DMS79 (cell line): ENCODE measurements around the gene EYS.
"Not testable (repeated sequence)": the region's sequence is repeated elsewhere in the genome, so short reads cannot be mapped to it uniquely, and the experiment has no call there.

Experiments
- DNase-seq: peaks from one replicate; lab custom pipeline; 2025; lab: John Stamatoyannopoulos, UW

The EYS gene

DNA sequence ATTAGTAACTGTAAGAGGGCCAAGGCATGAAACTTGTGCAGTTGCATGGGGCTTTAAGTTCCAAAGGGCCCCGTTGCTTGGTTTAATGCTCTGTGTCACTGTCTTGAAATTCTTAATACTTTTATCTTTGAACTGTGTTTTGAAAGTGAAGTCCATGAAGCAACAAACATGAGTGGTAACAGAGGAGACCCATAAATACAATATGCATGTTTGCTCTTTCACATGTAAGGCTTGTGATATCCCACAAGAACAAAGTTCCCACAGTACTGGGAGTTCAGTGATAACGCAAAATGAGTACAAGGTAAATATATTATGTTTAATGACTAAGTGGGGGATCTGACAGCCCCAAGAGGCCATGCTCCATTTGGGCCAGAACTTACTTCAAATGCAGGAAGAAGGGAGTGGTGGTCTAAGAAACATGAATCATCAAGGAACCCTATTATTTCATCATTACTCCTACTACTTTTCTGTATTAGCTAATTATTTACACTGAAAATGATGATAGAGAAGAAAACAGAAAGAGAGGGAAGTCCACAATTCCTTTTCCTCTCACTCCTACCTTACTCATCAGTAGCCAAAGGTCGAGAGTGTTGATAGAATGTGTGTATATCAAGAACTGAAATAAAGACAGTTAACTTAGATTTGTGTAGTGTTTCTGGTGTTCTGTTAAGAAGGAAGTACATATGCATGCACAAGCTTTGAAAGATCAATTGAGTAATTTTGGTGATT, 1914.1 kb downstream of the EYS start:
- DNase-seq = no peak

DNA sequence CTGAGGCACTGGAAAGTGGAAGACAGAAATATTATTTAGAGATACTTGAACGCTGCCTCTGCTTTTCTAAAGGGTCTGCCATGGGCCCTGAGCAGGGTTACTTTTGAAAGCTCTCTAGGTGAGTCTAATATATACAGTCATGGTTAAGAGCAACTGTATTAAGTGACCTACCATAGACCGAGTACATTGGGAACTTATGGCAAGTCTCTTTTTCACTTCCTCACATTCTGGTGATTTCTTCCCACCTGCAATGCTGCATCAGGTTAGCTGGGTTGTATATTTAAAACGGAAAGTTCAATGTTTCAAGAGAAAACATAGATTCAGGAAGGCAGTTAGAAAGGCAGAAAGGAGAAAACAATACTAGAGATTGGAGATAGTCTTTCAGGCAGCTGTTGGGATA, 1916.7 kb downstream of the EYS start:
- DNase-seq = no peak

GRCh38 chr6:63789699-63790098, 1917.3 kb downstream of the EYS start:
- DNase-seq = no peak

GRCh38 chr6:63788569-63788968, 1918.5 kb downstream of the EYS start:
- no peak for DNase-seq

DNA sequence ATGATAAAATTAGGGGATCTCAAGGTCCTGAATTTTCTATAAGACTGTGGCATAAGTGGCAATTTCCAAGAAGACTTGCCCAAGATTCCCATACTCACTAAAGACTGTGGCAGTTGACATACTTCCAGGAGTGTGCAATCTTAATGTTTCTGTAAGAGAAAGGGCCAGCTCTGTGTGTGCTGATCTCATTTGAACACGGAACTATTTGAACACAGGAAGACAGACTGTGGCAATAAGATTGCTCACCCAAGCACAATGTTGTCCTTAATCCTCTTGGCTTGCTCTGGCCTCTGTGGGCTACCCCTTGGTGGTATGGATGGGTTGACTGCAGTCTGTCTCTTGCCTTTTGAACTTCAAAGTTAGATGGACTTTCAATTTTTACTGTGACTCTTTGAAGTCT, 1920.0 kb downstream of the EYS start:
- DNase-seq = no peak

GRCh38 chr6:63785006-63785405, 1922.0 kb downstream of the EYS start:
- no peak for DNase-seq

DNA sequence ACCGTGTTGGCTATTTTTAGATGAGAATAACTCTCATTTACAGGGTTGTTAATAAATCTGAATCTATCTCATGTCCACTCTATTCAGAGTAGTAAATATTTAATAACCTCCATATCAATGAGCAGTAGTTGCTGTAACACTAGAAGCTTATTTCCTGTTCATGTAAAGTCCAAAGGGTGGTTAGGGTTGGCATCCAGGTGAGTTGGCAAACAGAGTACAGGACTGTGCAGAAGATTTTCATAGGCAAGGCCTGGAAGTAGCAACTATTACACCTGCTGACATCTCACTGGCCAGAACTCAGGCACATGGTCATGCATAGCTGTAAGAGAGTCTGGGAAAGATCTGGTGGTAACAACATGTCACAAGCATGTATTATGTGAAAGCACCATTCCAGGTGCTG, 1923.9 kb downstream of the EYS start:
- DNase-seq = no peak

GRCh38 chr6:63774961-63775360, 1932.1 kb downstream of the EYS start:
- no peak for DNase-seq

DNA sequence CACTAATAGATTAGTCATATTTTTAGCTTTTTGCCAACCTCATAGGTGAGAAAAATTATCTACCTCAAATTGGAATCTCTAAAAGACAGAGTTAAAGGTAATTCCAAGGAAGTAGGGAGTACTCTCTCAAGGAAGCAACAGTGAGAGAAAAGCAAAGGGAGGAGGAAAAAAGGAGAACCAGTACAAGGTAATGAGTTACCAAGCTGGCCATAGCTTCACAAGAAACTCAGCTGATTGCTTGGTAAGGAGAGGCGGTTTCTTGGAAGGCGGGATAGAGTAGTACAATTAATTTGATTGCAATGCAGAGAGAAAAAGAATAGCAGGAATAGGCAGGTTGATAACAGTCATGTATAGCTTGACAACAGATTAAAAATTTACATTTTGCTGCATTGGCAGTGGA, 1933.8 kb downstream of the EYS start:
- no peak for DNase-seq

DNA sequence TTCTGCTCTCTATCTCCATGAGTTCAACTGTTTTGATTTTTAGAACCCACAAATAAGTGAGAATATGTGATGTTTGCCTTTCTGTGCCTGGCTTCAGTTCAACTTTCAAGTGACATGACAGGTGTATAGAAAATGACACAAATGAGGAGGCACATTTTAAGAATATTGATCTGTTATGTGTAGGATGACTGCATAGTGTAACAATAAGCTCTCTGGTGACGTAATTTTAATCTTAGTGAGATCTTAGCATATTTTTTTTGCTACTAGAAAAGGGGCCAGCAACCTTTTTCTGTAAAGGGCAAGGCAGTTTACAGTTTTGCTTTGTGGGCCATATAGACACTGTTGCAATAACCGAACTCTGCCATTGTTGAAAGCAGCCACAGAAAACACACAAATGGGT, 1941.2 kb downstream of the EYS start:
- no peak for DNase-seq

- DNase-seq = no peak
Measured at GRCh38 chr6:63764318-63764916, 1942.6 kb downstream of the EYS start.

- no peak for DNase-seq
Measured at GRCh38 chr6:63760199-63760598, 1946.8 kb downstream of the EYS start.

DNA sequence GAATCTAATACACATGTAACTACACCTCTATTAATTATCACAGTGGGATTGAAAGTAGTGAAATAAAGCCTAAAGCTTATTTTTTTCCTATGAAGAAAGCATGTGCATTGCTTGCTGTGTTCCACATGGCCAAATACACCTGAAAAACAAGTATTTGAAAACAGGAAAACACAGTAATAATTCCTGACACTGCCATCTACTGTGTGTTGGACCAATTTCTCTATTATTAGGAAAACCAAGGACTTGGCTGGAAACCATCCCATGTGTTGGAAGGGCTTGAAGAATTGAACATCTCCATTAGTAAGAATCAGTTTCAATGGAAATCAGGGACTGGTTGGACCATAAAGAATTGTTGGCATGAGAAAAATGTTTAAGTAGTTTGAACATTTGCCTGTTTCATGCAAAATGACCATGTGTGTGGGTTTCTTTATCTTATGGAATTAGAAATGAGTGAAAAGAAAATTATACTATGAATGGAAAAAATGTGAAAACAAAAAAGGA, 1947.4 kb downstream of the EYS start:
- no peak for DNase-seq

DNA sequence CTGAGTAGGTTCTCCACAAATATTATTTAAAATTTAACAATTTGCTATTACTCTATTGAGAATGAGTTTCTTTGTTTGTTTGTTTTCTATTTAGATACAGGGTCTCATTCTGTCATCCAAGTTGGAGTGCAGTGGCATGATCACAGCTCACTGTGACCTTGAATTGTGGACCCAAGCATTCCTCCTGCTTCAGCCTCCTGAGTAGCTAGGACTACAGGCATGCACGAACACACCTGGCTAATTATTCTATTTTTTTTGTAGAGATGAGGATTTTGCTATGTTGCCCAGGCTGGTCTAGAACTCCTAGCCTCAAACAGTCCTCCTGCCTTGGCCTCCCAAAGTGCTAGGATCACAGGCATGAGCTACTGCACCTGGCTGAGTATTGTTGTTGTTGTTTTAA, 1949.2 kb downstream of the EYS start:
- no peak for DNase-seq

- DNase-seq = not testable (repeated sequence)
Measured at GRCh38 chr6:63757275-63757674, 1949.8 kb downstream of the EYS start.

DNA sequence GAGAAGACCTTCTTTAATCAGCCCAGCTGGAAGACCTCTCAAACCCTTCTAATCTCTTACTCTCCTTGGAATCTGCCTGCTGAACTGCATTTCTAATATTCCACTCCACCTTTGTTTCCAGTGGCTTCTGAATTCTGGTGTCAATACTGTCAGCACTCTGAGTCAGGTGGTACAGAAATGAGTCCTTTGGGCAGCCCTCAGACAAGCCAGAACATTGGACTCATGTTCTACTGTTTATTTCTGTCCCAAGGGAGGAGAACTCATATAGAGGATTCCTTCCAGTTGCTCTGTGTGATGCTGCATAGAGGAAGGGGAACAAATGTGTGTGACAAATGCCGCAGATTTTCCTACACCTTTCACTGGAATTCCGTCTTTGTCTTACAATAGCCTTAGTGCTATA, 1956.6 kb downstream of the EYS start:
- no peak for DNase-seq

DNA sequence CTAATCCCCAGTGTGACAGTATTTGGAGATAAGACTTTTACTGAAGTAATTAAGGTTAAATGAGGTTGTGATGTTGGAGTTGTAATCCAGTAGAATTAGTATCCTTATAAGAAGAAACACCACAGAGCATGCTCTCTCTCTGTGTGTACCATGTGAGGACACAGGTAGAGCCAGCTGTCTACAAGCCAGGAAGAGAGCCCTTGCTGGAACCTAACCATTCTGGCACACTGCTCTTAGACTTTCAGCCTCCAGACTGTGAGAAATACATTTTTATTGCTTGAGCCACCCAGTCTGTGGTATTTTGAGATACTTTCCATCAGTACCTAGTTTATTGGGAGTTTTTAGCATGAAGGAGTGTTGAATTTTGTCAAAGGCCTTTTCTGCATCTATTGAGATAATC, 1961.2 kb downstream of the EYS start:
- no peak for DNase-seq

- DNase-seq = no peak
Measured at GRCh38 chr6:63744810-63745209, 1962.2 kb downstream of the EYS start.

- no peak for DNase-seq
Measured at GRCh38 chr6:63743691-63744090, 1963.3 kb downstream of the EYS start.

DNA sequence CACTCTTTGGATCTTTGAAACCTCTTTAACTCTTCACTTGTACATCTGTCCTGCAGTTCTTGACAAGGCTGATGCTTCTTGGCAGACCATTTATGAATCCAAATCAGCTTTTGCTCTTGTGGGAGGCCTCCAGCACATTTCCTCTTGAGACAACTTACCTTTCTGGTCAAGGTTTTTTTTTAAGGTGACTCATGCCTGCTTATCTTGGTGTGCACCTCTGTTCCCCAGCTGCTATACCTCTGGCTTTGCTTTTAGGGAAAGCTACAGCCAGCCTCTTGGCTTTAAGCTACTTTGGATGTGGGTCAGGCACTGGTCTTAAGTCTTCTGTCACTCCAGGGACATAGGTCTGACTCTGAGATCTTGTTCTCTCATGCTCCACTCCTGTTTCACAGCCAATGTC, 1965.0 kb downstream of the EYS start:
- DNase-seq = no peak

GRCh38 chr6:63740709-63741108, 1966.3 kb downstream of the EYS start:
- DNase-seq = no peak

DNA sequence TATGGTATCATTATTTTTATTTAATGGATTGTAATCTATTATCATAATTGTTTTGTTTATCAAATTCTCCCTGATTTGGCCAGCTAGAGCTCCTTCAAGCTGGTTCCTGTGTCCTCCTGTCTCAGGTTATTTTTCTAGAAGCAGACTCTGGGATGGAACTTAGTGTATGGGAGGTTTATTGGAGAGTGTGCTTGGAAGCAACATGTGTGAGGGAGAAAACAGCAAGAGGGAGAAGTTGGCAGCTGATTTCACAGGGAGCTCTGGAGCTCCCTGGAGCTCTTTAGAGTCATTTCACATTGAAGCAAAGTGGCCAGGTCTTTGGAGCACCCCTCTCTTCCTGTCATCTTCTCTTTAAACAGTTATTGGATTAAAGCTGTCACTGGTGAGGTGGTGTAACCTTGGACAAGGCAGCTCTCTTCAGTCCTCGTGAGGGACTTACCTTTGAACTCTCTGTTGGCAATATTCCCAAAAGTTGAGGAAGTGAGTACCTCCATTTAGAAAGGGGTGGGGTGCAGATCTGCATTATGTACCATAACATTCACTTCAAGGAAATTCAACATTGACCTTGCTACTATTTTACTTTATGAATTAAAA, 1967.8 kb downstream of the EYS start:
- DNase-seq = no peak

- not testable (repeated sequence) for DNase-seq
Measured at GRCh38 chr6:63738190-63738589, 1968.8 kb downstream of the EYS start.
